Right lobe of liver (tissue), 6 donors: Measurements from ENCODE around the gene MRPS25. TPM values are rescaled to one million over a fixed set of nuclear protein-coding genes. Genes with fewer than 3 reads are reported as not detected.

Source experiments
- ATAC-seq, 4 donors: fragments of 200-7000 bp; cut with Tn5 transposase; one replicate each; pipeline ENCODE4 v1.9.1; 2020; ENCODE audit warnings: mild to moderate bottlenecking in 4 of 4, moderate library complexity in 4 of 4
- DNase-seq, 3 donors: peaks; one replicate each; pipeline ENCODE4 v3.0.0-alpha.2; 2020
- H3K27ac ChIP-seq, 3 donors: fragments of 200-600 bp; one replicate each; pipeline ENCODE4 v1.8.0; 2022
- H3K27me3 ChIP-seq, 2 donors: fragments of 200-600 bp; one replicate each; pipeline ENCODE4 v1.8.0; 2022
- H3K36me3 ChIP-seq, 4 donors: fragments of 200-600 bp; sonication (generic) in 1 of 4; one replicate each; pipeline versions ENCODE4 v1.5.1 to v1.8.0; 2017 to 2022; ENCODE audit warnings: control low read depth in 1 of 4
- H3K4me1 ChIP-seq, 4 donors: fragments of 200-600 bp; sonication (generic) in 1 of 4; one replicate each; pipeline versions ENCODE4 v1.5.1 to v1.8.0; 2017 to 2022; ENCODE audit warnings: control low read depth in 1 of 4
- H3K4me3 ChIP-seq, 3 donors: fragments of 200-600 bp; one replicate each; pipeline ENCODE4 v1.8.0; 2022
- H3K9me3 ChIP-seq, 4 donors: fragments of 200-600 bp; sonication (generic) in 1 of 4; one replicate each; pipeline versions ENCODE4 v1.5.1 to v1.8.0; 2017 to 2022; ENCODE audit warnings: control low read depth in 1 of 4
- POLR2A ChIP-seq: fragments of 450-650 bp; IDR thresholded peaks from one replicate; pipeline ENCODE4 v1.6.1; 2017; ENCODE audit warnings: antibody characterized with exemption, mild to moderate bottlenecking
- WGBS: methylation state at CpG from one replicate; pipeline ENCODE4 v1.1.6; 2018; ENCODE audit warnings: low coverage, low lambda C conversion rate; ENCODE audit not compliant: insufficient coverage; ENCODE audit errors: missing lambda C conversion rate; 5-methylcytosine and 5-hydroxymethylcytosine counted together
- intact Hi-C, 2 donors: fragments of 100-400 bp; cut with DNase I; formaldehyde crosslinking; loops; one replicate each; pipeline versions ENCODE4 v1.11.2 to v1.14.1; 2022
- total RNA-seq, 6 experiments: library from RNA; depleted of rRNA in 2 of 6; stranded (reverse); fragments of >200 nt in 2 of 6; fragmentation: NEBNext Ultra II Directional in 3 of 6; extraction: Animal tissue kit (Norgen Biotek cat#: 25700) in 3 of 6; gene quantifications; one replicate each; pipeline versions ENCODE4 v1.1.0 to v1.2.4, GENCODE V29; 2016 to 2023
- TF ChIP-seq, protein P1 (sequence below), 4 donors: fragments of 200-600 bp in 3 of 4; fragments of 450-650 bp in 1 of 4; IDR thresholded peaks; one replicate each; pipeline versions ENCODE4 v1.5.1 to v1.8.0; 2016 to 2022; ENCODE audit warnings: antibody characterized with exemption in 4 of 4, mild to moderate bottlenecking in 2 of 4
- donor health status: DM: no; HTN: yes; CAD: no.
- donor health status: DM: no; HTN: no; CAD: no.
- donor health status: DM: no; HTN: no; CAD: no.
- donor health status: DM: no; HTN: yes; CAD: no.
- donor health status: DM: no; HTN: yes; CAD: no.

Gene MRPS25
- total RNA-seq, 6 experiments from 2014 or later, result 36.8 to 53.6 (median 48.0) TPM

DNA sequence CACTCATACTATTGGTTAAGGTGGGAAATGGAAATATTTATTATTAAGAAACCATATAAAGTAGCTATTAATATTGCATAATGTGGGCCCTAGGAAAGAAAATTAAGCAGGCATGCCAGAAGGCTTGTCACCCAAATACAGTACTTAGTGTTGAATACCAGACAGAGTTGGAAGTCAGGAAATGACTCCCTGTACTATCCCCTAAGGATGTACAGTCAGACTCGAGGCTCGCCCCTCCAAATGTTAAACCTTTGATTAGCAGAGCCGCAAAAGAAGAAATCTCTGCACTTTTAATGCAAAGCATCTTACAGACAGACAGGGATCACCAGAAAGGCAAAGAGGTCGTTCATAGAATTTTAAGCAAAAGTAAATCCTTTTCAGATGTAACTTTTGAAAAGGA, 45.1 kb upstream of the MRPS25 start:
- WGBS, result 56% methylated on average over 4 of the region's 4 CpGs
- Histone ChIP-seq H3K9me3 (no peaks in the 10 kb centered on the region), H3K27ac (no peak overlapping the region)

DNA sequence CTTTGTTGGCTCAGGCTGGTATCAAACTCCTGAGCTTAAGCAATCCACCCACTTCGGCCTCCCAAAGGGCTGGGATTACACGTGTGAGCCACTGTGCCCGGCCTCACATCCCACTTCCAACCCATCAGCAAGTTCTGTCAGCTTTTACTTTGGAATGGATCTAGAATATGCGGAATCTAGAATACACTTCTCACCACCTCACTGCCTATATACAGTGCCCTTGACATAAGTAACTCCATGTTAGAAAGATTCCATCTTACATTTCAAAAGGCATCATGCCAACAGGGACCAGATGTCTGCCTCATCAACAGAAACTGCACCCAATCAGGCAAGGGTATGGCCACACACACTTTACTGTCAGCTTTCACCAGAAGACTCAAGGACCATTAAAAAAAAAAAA, 43.8 kb upstream of the MRPS25 start:
- TF ChIP-seq, protein P1, sequence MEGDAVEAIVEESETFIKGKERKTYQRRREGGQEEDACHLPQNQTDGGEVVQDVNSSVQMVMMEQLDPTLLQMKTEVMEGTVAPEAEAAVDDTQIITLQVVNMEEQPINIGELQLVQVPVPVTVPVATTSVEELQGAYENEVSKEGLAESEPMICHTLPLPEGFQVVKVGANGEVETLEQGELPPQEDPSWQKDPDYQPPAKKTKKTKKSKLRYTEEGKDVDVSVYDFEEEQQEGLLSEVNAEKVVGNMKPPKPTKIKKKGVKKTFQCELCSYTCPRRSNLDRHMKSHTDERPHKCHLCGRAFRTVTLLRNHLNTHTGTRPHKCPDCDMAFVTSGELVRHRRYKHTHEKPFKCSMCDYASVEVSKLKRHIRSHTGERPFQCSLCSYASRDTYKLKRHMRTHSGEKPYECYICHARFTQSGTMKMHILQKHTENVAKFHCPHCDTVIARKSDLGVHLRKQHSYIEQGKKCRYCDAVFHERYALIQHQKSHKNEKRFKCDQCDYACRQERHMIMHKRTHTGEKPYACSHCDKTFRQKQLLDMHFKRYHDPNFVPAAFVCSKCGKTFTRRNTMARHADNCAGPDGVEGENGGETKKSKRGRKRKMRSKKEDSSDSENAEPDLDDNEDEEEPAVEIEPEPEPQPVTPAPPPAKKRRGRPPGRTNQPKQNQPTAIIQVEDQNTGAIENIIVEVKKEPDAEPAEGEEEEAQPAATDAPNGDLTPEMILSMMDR (IDR thresholded peaks at IDR 0.05), result no peak
- no peak for TF ChIP-seq POLR2A
- Histone ChIP-seq H3K4me3 (no peak overlapping the region), H3K4me1 (peaks cover 0 to 14% (median 3%) of the 10 kb centered on the region in 4 donors), H3K36me3 (no peaks in the 10 kb centered on the region), H3K27me3 (no peaks in the 10 kb centered on the region), H3K9me3 (no peaks in the 10 kb centered on the region), H3K27ac (no peak overlapping the region)
- ATAC-seq (no peak), DNase-seq (no peak)
- 65% methylated on average over 4 of the region's 4 CpGs for WGBS
- intact Hi-C loops, result no loop called here

More for the DNA sequence above, 45.1 kb upstream of the MRPS25 start:
- no peaks in the 10 kb centered on the region for H3K36me3 ChIP-seq
- H3K4me3 ChIP-seq, result no peak overlapping the region
- ATAC-seq (no peak), DNase-seq (no peak)
- TF ChIP-seq, protein P1 (IDR thresholded peaks at IDR 0.05), result no peak
- no peak for TF ChIP-seq POLR2A
- no peaks in the 10 kb centered on the region for H3K27me3 ChIP-seq
- peaks cover 0 to 14% (median 3%) of the 10 kb centered on the region in 4 donors for H3K4me1 ChIP-seq
- intact Hi-C loops, result no loop called here

DNA sequence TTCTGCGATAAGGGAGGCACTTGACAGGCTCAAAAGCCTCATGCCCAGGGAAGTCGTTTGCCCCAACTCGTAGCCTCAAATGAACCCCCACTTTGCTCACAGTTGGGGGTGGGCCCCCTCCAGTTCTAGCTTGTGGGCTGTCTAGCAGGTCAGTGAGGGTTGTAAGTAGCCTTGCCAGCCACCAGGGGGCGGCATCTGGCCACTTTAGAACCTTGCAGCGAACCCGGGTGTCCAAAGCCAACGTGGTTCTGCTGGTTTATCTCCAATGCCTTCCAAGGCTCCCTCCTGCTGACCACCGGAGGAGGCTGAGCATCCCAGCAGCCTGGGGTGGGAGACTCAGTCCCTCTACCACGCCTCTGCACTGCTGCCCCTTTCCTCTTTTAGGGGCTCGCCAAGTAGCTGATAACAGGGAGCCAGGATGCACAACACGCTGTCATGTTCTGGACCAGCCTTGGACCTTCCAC, 43.0 kb upstream of the MRPS25 start:
- H3K9me3 ChIP-seq, result no peaks in the 10 kb centered on the region
- H3K27me3 ChIP-seq, result no peaks in the 10 kb centered on the region
- no peak for TF ChIP-seq POLR2A
- TF ChIP-seq, protein P1 (IDR thresholded peaks at IDR 0.05), result peak; percentile 89 to 95 (median 92)
- no peaks in the 10 kb centered on the region for H3K36me3 ChIP-seq
- intact Hi-C loops, result no loop called here
- WGBS, result 11% methylated on average over 10 of the region's 11 CpGs
- ATAC-seq, result peak; percentile 85 to 93 (median 88)
- peak overlapping the region in 1 of 3 donors; percentile 7 for H3K4me3 ChIP-seq
- H3K27ac ChIP-seq, result peak overlapping the region; percentile 28 to 66 (median 58)
- peak; percentile 81 to 86 (median 81) for DNase-seq
- H3K4me1 ChIP-seq, result peaks cover 0 to 16% (median 4%) of the 10 kb centered on the region in 4 donors

DNA sequence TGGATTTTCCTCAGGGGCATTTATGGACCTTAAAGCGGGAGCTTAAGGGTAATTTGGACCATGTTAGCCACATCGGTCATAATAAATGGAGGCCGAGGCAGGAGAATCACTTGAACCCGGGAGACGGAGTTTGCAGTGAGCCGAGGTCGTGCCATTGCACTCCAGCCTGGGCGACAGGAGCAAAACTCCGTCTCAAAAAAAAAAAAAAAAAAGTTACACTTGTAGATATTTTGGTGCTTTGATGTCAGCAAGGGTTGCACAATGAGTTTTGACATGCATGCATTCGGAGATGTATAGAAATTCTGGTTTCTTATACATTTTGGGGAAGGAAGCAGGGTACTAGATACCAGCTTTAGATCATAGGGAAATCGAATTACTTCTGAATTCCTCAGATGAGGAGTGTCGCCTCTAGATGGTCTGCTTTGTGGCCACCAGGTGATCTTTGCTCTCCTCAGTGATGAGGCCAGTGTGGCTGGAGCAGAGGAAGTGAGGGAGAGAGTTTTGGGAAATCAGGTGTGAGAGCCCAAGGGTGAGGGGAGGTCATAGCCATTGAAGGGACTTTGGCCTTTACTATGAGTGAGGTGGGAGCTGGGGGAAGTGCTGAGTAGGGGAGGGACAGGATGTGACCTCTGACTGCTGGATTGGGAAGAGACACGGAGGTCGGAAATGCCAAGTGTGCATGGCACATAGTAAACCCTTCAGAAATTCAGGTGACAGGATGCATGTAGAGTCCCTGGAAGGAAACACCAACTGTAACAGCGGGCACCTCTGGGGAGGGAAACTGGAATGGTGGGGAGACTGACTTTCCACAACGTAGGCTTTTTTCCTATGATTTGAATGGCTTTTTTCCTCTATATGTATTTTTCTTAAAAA, 42.2 kb upstream of the MRPS25 start:
- 42% methylated on average over 16 of the region's 16 CpGs for WGBS
- H3K27ac ChIP-seq, result peak overlapping the region; percentile 28 to 66 (median 58)
- H3K27me3 ChIP-seq, result no peaks in the 10 kb centered on the region
- TF ChIP-seq, protein P1 (IDR thresholded peaks at IDR 0.05), result peak in 1 of 4 donors; percentile 27
- TF ChIP-seq POLR2A, result peak; percentile 64
- peak overlapping the region in 1 of 3 donors; percentile 7 for H3K4me3 ChIP-seq
- H3K4me1 ChIP-seq, result peaks cover 0 to 23% (median 7%) of the 10 kb centered on the region in 4 donors
- DNase-seq, result peak; percentile 52 to 78 (median 70)
- no peaks in the 10 kb centered on the region for H3K36me3 ChIP-seq
- no peaks in the 10 kb centered on the region for H3K9me3 ChIP-seq
- intact Hi-C loops, result no loop called here
- ATAC-seq, result peak; percentile 86 to 93 (median 89)
